ENCODE data around the gene ZCCHC17.

ZCCHC17 gene

DNA sequence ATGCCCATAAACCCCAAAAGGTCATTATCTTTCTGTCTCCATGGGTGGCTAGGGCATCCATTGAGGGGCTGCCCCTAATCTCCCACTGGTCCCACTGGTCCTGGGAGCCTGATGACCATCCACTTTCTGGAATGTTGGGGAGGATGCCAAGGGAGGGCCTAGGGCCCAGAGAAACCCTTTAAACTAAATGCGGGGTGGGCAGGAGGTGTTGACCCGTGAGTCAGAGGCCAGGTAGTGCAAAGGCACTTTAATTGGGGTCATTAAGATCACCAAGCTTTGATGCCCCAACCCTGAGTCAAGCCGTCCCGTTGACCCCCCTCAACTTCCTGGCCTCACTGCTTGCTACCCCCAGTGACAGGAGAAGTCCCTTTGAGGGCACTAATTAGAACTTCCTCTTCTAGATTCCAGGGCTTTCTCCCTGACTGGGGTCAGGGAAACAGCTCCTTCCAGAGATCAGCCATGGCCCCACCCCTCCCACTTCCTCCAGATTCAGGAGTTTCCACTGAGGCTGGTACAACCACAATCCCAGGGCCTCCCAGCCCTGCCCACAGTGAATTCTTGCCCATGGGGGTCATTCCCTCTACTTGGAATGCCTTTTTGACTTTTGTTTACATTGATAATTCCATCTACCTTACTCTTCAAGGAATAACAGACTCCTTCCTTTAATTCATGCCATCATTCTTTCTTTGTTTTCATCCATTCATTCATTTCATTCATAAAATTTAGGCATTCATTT lies 100.7 kb downstream of the ZCCHC17 start:
- no peak for DNase-seq

GRCh38 chr1:31398246-31398645 lies 101.4 kb downstream of the ZCCHC17 start:
- no peak for DNase-seq

DNA sequence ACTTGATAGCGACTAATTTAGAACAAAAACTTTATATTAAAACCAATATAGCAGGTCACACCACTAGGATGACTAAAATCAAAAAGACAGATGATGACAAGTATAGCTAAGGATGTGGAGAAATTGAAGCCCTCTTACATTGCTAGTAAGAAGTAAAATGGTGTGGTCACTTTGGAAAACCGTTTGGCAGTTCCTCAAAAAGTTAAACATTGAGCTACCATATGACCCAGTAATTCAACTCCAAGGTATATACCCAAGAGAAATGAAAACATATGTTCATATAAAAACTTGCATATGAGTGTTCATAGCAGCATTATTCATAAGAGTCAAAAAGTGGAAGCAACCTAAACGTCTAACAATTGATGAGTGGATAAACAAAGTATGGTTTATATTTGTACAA lies 103.1 kb downstream of the ZCCHC17 start:
- no peak for DNase-seq

- DNase-seq: no peak
Measured at GRCh38 chr1:31400393-31400792, 103.6 kb downstream of the ZCCHC17 start.

- DNase-seq: no peak
Measured at GRCh38 chr1:31401241-31401640, 104.4 kb downstream of the ZCCHC17 start.

- no peak for DNase-seq
Measured at GRCh38 chr1:31405578-31406245, 108.9 kb downstream of the ZCCHC17 start.

- DNase-seq: no peak
Measured at GRCh38 chr1:31407029-31407626, 110.3 kb downstream of the ZCCHC17 start.

DNA sequence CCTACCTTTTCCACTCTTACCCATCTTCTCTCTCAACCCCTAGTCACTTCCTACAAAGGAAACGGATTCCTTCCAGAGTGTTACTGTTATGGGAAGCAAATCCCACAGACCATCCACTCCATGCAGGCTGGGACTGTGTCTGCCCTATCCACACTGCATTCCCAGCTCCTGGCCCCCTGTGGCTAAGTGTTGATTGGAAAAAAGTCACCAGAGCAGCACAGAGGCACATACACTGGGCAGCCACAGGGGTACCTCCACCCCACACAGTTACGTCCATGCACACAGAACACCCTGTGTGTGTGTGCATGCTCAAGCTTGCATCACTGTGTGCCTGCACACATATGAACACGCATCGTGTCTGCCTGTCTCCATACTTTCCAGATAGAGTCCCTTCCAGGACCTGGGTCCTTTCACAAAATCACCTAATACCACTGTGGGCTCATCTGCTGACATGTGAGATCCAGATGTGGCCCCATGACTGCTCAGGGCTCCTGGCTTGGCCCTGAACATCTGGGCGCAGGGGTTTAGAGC lies 112.0 kb downstream of the ZCCHC17 start:
- DNase-seq: no peak

DNA sequence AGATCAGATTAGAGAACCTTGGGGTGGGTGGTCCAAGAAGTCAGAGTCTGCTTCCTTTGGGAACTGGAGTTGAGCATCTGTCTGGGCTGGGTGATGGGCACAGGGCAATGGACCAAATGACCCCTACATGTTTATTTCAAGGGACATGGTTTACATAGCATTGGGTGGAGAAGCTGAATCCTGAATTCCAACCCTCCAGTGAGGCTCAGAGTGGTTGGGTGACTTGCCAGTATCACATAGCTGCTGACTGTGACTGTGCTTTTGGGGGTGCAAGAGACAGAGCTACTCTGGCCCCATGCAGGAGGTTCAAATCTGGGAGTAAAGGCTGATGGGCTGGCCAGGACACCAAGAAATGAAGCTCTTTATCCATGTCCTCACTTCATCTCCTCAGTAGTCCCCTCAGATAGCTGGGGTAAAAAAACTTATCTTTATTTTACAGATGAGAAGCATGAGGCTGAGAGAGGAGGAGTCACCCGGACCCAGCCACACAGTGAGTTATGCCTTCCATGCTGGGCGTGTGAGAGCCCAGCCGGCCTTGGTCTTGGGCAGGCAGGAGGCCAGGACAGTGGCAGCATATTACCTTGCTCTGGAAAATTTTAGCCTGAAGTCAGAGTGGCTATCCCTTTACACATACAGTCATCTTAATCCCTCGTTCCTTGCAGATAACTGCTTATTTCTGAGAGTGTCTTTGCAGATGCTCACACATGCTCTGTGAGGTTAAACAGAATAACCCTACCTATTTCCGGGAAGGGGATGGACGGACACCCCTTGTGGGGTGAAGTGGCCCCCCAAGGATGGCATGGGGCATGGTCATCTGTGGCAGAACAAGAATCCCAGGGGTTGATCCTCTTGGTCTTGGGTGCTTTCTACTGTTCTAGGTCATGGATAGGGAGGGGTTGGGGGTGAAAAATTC lies 113.4 kb downstream of the ZCCHC17 start:
- no peak for DNase-seq

- no peak for DNase-seq
Measured at GRCh38 chr1:31410871-31411270, 114.0 kb downstream of the ZCCHC17 start.

GRCh38 chr1:31412205-31412604 lies 115.4 kb downstream of the ZCCHC17 start:
- no peak for DNase-seq

- no peak for DNase-seq
Measured at GRCh38 chr1:31412732-31413404, 116.0 kb downstream of the ZCCHC17 start, which contains the start of gene SERINC2. Gene SERINC2 (plus strand): TSS chr1:31413213. CDS start chr1:31413266, 53 bp downstream.

GRCh38 chr1:31413405-31414001 lies 116.7 kb downstream of the ZCCHC17 start:
- DNase-seq: no peak
